HepG2 (cell line): Measurements from ENCODE around the gene HSPA1A. TPM values are rescaled to one million over a fixed set of nuclear protein-coding genes. Genes with fewer than 3 reads are reported as not detected.

ENCODE experiments used
- ATF7-NPFF ChIP-seq: sonication (generic); formaldehyde crosslinking; IDR thresholded peaks from 2 replicates; pipeline ENCODE4 v1.8.1; 2023; ENCODE audit warnings: mild to moderate bottlenecking, low read depth, missing genetic modification reagents, moderate library complexity
- ELK4 ChIP-seq: sonication (generic); formaldehyde crosslinking; IDR thresholded peaks from 2 replicates; pipeline ENCODE4 v1.9.0; 2021; ENCODE audit warnings: missing genetic modification reagents, borderline replicate concordance
- FOXO1 ChIP-seq: sonication (generic); formaldehyde crosslinking; IDR thresholded peaks from 2 replicates; pipeline ENCODE4 v1.4.0; 2020; ENCODE audit warnings: missing genetic modification reagents
- KDM3A ChIP-seq: IDR thresholded peaks from 2 replicates; pipeline ENCODE4 v1.6.1; 2018; ENCODE audit warnings: low read depth, missing compliant biosample characterization
- NR3C1 ChIP-seq: sonication (generic); formaldehyde crosslinking; IDR thresholded peaks from 2 replicates; pipeline ENCODE4 v1.4.0; 2020; ENCODE audit warnings: missing genetic modification reagents
- PTBP1 ChIP-seq: fragments of 200-400 bp; formaldehyde crosslinking; IDR thresholded peaks from 2 replicates; pipeline ENCODE4 v1.6.1; 2018; ENCODE audit warnings: low read length, low read depth; ENCODE audit not compliant: poor library complexity, severe bottlenecking
- RXRB ChIP-seq: IDR thresholded peaks from 2 replicates; pipeline ENCODE4 v1.6.1; 2016; ENCODE audit warnings: borderline replicate concordance, missing genetic modification reagents, missing compliant biosample characterization
- SALL1 ChIP-seq: sonication (generic); formaldehyde crosslinking; IDR thresholded peaks from 2 replicates; pipeline ENCODE4 v1.8.0; 2022; ENCODE audit warnings: mild to moderate bottlenecking, missing genetic modification reagents
- SKIL ChIP-seq: sonication (generic); formaldehyde crosslinking; IDR thresholded peaks from 2 replicates; pipeline ENCODE4 v1.8.0; 2022; ENCODE audit warnings: missing genetic modification reagents, mild to moderate bottlenecking, moderate library complexity, borderline replicate concordance
- SMAD1 ChIP-seq: sonication (generic); formaldehyde crosslinking; IDR thresholded peaks from 2 replicates; pipeline ENCODE4 v1.4.0; 2020; ENCODE audit warnings: missing genetic modification reagents, low read depth, mild to moderate bottlenecking, borderline replicate concordance
- SMARCE1 ChIP-seq: fragments of 450-650 bp; IDR thresholded peaks from 2 replicates; pipeline ENCODE4 v1.6.1; 2017; ENCODE audit warnings: borderline replicate concordance
- TCF7 ChIP-seq: sonication (generic); IDR thresholded peaks from 2 replicates; pipeline ENCODE4 v1.6.1; 2016; ENCODE audit warnings: antibody characterized with exemption, low read depth
- WIZ ChIP-seq: sonication (generic); formaldehyde crosslinking; IDR thresholded peaks from 2 replicates; pipeline ENCODE4 v1.5.1; 2020; ENCODE audit warnings: mild to moderate bottlenecking, missing genetic modification reagents
- ZFP90 ChIP-seq: sonication (generic); formaldehyde crosslinking; IDR thresholded peaks from 2 replicates; pipeline ENCODE4 v1.8.0; 2022; ENCODE audit warnings: missing genetic modification reagents, mild to moderate bottlenecking, inconsistent platforms, borderline replicate concordance
- ZNF17 ChIP-seq: sonication (generic); formaldehyde crosslinking; IDR thresholded peaks from 2 replicates; pipeline ENCODE4 v1.5.0; 2020; ENCODE audit warnings: mild to moderate bottlenecking, missing genetic modification reagents
- ZNF331 ChIP-seq: sonication (generic); formaldehyde crosslinking; IDR thresholded peaks from 2 replicates; pipeline ENCODE4 v1.4.0; 2020; ENCODE audit warnings: missing genetic modification reagents
- ZNF446 ChIP-seq: sonication (generic); formaldehyde crosslinking; IDR thresholded peaks from 2 replicates; pipeline ENCODE4 v1.5.0; 2020; ENCODE audit warnings: mild to moderate bottlenecking, missing genetic modification reagents
- ZNF530 ChIP-seq: sonication (generic); formaldehyde crosslinking; IDR thresholded peaks from 2 replicates; pipeline ENCODE4 v1.5.0; 2020; ENCODE audit warnings: low read depth, mild to moderate bottlenecking, missing genetic modification reagents
- ZNF615 ChIP-seq: sonication (generic); formaldehyde crosslinking; IDR thresholded peaks from 2 replicates; pipeline ENCODE4 v1.5.0; 2020; ENCODE audit warnings: mild to moderate bottlenecking, missing genetic modification reagents, borderline replicate concordance
- ZNF616 ChIP-seq: sonication (generic); formaldehyde crosslinking; IDR thresholded peaks from 2 replicates; pipeline ENCODE4 v1.5.0; 2020; ENCODE audit warnings: low read depth, mild to moderate bottlenecking, missing genetic modification reagents
- ZNF660 ChIP-seq: sonication (generic); formaldehyde crosslinking; IDR thresholded peaks from 2 replicates; pipeline ENCODE4 v1.5.1; 2020; ENCODE audit warnings: mild to moderate bottlenecking, low read depth, missing genetic modification reagents, borderline replicate concordance
- ZNF772 ChIP-seq: sonication (generic); formaldehyde crosslinking; IDR thresholded peaks from 2 replicates; pipeline ENCODE4 v1.5.0; 2020; ENCODE audit warnings: mild to moderate bottlenecking, missing genetic modification reagents
- ZSCAN25 ChIP-seq: sonication (generic); formaldehyde crosslinking; IDR thresholded peaks from 2 replicates; pipeline ENCODE4 v1.8.0; 2022; ENCODE audit warnings: mild to moderate bottlenecking, missing genetic modification reagents
- polyA plus RNA-seq, 8 experiments: library from polyadenylated mRNA; depleted of rRNA in 3 of 8; stranded (reverse) in 7 of 8; unstranded in 1 of 8; fragments of >200 nt; fragmentation: Illumina TruSeq in 4 of 8; extraction: Trizol in 4 of 8; gene quantifications; 2 replicates each; pipeline versions ENCODE4 v1.2.1 to v1.2.3, GENCODE V29; 2011 to 2016; ENCODE audit warnings: low read depth in 4 of 8, missing spikeins in 1 of 8, mixed read lengths in 1 of 8; ENCODE audit not compliant: insufficient read depth in 1 of 8
- total RNA-seq, 5 experiments: library from RNA; depleted of rRNA; stranded (reverse); fragments of >200 nt; fragmentation: Illumina TruSeq; extraction: Trizol; gene quantifications; 2 replicates each; pipeline ENCODE4 v1.2.3, GENCODE V29; 2016; ENCODE audit warnings: low read depth in 1 of 5
- TF ChIP-seq, protein P1 (sequence below): sonication (generic); formaldehyde crosslinking; IDR thresholded peaks from 2 replicates; pipeline ENCODE4 v1.8.1; 2023; ENCODE audit warnings: mild to moderate bottlenecking, missing genetic modification reagents, borderline replicate concordance
- TF ChIP-seq, protein P2 (sequence below), 2 experiments: fragments of 450-650 bp in 1 of 2; sonication (generic) in 1 of 2; formaldehyde crosslinking; IDR thresholded peaks; 2 replicates each; pipeline versions ENCODE4 v1.5.0 to v1.8.0; 2020 to 2022; ENCODE audit warnings: mild to moderate bottlenecking in 1 of 2, missing genetic modification reagents in 1 of 2

The HSPA1A gene
- total and polyA plus RNA-seq, 2 of the 13 experiments (the other 11 are each of a cell fraction or from before 2014, with no cell fraction given): 44.5 to 85.0 TPM

GRCh38 chr6:31834367-31835250 lies 19.3 kb downstream of the HSPA1A start (continued):
- TF ChIP-seq PTBP1 (peak; percentile 91), RXRB (no peak; the same call in 1 of the 2 replicates), ZNF17 (CRISPR knock-in tag) (no peak), SALL1 (CRISPR knock-in tag) (peak; percentile 63; the same call in 1 of the 2 replicates), NR3C1 (no peak), TCF7 (no peak), SMARCE1 (no peak), WIZ (CRISPR knock-in tag) (0 out of 2 replicates have a peak, but pooled peaks have one; percentile 74), SMAD1 (CRISPR knock-in tag) (peak; percentile 63; the same call in 1 of the 2 replicates), ZNF615 (CRISPR knock-in tag) (no peak), ZNF446 (CRISPR knock-in tag) (peak; percentile 72; the same call in 1 of the 2 replicates), SKIL (CRISPR knock-in tag) (no peak; the same call in none of the 2 replicates), FOXO1 (peak; percentile 73), ZFP90 (CRISPR knock-in tag) (peak; percentile 91; the same call in 1 of the 2 replicates), ZSCAN25 (CRISPR knock-in tag) (no peak; the same call in 1 of the 2 replicates), ZNF772 (CRISPR knock-in tag) (peak; percentile 73; the same call in 1 of the 2 replicates), ZNF616 (CRISPR knock-in tag) (no peak; the same call in 1 of the 2 replicates), ZNF530 (CRISPR knock-in tag) (peak; percentile 32; the same call in 1 of the 2 replicates), KDM3A (CRISPR knock-in tag) (peak; percentile 81), ATF7-NPFF (CRISPR knock-in tag) (no peak), ZNF660 (CRISPR knock-in tag) (0 out of 2 replicates have a peak, but pooled peaks have one; percentile 73), ZNF331 (CRISPR knock-in tag) (peak; percentile 54; the same call in 1 of the 2 replicates), ELK4 (no peak)
- TF ChIP-seq, protein P1, sequence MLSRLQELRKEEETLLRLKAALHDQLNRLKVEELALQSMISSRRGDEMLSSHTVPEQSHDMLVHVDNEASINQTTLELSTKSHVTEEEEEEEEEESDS (CRISPR knock-in tag): peak; percentile 48; the same call in 1 of the 2 replicates
- TF ChIP-seq, protein P2, sequence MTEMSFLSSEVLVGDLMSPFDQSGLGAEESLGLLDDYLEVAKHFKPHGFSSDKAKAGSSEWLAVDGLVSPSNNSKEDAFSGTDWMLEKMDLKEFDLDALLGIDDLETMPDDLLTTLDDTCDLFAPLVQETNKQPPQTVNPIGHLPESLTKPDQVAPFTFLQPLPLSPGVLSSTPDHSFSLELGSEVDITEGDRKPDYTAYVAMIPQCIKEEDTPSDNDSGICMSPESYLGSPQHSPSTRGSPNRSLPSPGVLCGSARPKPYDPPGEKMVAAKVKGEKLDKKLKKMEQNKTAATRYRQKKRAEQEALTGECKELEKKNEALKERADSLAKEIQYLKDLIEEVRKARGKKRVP (CRISPR knock-in tag; IDR thresholded peaks at IDR 0.05): peak in 1 of 2 experiments; percentile 59; a peak in 1 of 4 replicates
